OCI-LY3 (cell line): ENCODE measurements around the gene PPP1R3G.

ENCODE experiments used
- CTCF ChIP-seq: fragments of 200-600, 300-600 bp; sonication (generic); IDR thresholded peaks from 2 replicates; pipeline ENCODE4 v1.5.1; 2014; ENCODE audit warnings: antibody characterized with exemption, low read length, low read depth
- EZH2phosphoT487 ChIP-seq: fragments of 200-600 bp; shearing (Covaris generic); IDR thresholded peaks from 2 replicates; pipeline ENCODE4 v1.6.1; 2018; ENCODE audit warnings: antibody characterized with exemption, mixed run types, low read depth

DNA sequence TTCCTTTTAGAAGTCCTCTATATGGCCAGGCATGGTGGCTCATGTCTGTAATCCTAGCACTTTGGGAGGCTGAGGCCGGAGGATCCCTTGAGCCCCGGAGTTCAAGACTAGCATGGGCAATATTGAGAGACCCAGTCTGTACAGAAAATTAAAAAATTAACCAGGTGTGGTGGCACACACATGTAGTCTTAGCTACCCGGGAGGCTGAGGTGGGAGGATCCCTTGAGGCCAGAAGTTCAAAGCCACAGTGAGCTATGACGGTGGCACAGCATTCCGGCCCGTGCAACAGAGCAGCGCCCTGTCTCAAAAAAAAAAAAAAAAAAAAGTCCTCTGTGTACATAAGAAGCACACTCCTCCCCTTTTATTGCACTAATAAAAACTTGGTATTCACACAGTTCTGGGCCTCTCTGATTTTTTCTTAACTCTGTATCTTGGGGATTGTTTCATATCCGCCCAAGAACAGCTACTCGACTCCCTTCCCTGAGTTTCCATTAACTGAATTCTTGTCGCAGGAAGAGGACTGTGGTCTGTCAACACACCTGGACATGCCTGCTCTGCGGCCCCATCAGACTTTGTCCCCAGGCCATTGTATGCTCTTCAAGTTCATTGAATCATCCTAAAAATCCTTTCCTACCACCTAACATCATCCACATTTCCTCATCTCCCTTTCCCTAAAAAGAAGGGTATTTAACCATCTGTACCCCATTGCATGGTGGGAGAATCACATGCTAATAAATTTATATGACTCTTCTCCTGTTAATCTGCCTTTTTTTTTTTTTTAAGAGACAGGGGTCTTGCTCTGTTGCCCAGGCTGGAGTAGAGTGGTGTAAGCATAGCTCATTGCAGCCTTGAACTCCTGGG, 25.9 kb upstream of the PPP1R3G start:
- TF ChIP-seq CTCF (no peak), EZH2phosphoT487 (no peak)
